HAP-1 (cell line): ENCODE data around the gene RIGI.

Experiments used
- DNase-seq, 2 experiments: peaks; one replicate each; pipeline ENCODE4 v3.0.0-alpha.2; 2016 to 2020; ENCODE audit warnings: low spot score in 2 of 2
- H3K27me3 ChIP-seq: fragments of 250-450 bp; sonication (Bioruptor Pico); 2 replicates; pipeline ENCODE4 v1.5.1; 2020; ENCODE audit warnings: low read depth, mild to moderate bottlenecking, moderate library complexity
- H3K36me3 ChIP-seq: fragments of 250-450 bp; sonication (Bioruptor Pico); replicated peaks from 2 replicates; pipeline ENCODE4 v1.5.1; 2020; ENCODE audit warnings: mild to moderate bottlenecking
- H3K4me1 ChIP-seq: fragments of 250-450 bp; sonication (Bioruptor Pico); 2 replicates; pipeline ENCODE4 v1.5.1; 2020; ENCODE audit warnings: mild to moderate bottlenecking
- H3K4me3 ChIP-seq: fragments of 250-450 bp; sonication (Bioruptor Pico); 2 replicates; pipeline ENCODE4 v1.5.1; 2020; ENCODE audit warnings: mild to moderate bottlenecking, moderate library complexity
- H3K9me3 ChIP-seq: fragments of 250-450 bp; sonication (Bioruptor Pico); 2 replicates; pipeline ENCODE4 v1.5.1; 2020; ENCODE audit warnings: mild to moderate bottlenecking, moderate library complexity
- in situ Hi-C: fragments of 300-500 bp; cut with MboI; formaldehyde crosslinking; loops from 3 replicates; pipeline ENCODE4 v1.14.3; 2020; ENCODE audit warnings: low sequenced_read_pairs, inconsistent platforms, mixed read lengths

The RIGI gene

GRCh38 chr9:32516241-32516640, 9.8 kb downstream of the RIGI start:
- no peaks in the 10 kb centered on the region for H3K4me1 ChIP-seq
- H3K4me3 ChIP-seq = no peak overlapping the region
- DNase-seq = no peak
- peaks cover 10% of the 10 kb centered on the region for H3K9me3 ChIP-seq
- H3K27me3 ChIP-seq = no peaks in the 10 kb centered on the region
- in situ Hi-C loops = no loop called here
- H3K36me3 ChIP-seq = no peaks in the 10 kb centered on the region

GRCh38 chr9:32508728-32509127, 17.3 kb downstream of the RIGI start:
- no peaks in the 10 kb centered on the region for H3K9me3 ChIP-seq
- no peak for DNase-seq
- no peak overlapping the region for H3K4me3 ChIP-seq
- in situ Hi-C loops = no loop called here
- H3K36me3 ChIP-seq = no peaks in the 10 kb centered on the region
- no peaks in the 10 kb centered on the region for H3K4me1 ChIP-seq
- no peaks in the 10 kb centered on the region for H3K27me3 ChIP-seq

- DNase-seq = no peak
Observed at GRCh38 chr9:32503008-32503407, 23.0 kb downstream of the RIGI start.

GRCh38 chr9:32502464-32502863, 23.5 kb downstream of the RIGI start:
- Histone ChIP-seq H3K4me3 (no peak overlapping the region), H3K4me1 (no peaks in the 10 kb centered on the region), H3K9me3 (no peaks in the 10 kb centered on the region), H3K36me3 (no peaks in the 10 kb centered on the region), H3K27me3 (no peaks in the 10 kb centered on the region)
- DNase-seq = no peak
- in situ Hi-C loops = no loop called here

More at GRCh38 chr9:32503008-32503407, 23.0 kb downstream of the RIGI start:
- Histone ChIP-seq H3K36me3 (no peaks in the 10 kb centered on the region), H3K9me3 (no peaks in the 10 kb centered on the region), H3K4me1 (no peaks in the 10 kb centered on the region), H3K27me3 (no peaks in the 10 kb centered on the region), H3K4me3 (no peak overlapping the region)
- in situ Hi-C loops = no loop called here

- no peak overlapping the region for H3K4me3 ChIP-seq
- in situ Hi-C loops = no loop called here
- no peaks in the 10 kb centered on the region for H3K36me3 ChIP-seq
- no peaks in the 10 kb centered on the region for H3K9me3 ChIP-seq
- no peak for DNase-seq
- no peaks in the 10 kb centered on the region for H3K27me3 ChIP-seq
- no peaks in the 10 kb centered on the region for H3K4me1 ChIP-seq
Observed at GRCh38 chr9:32501868-32502267, 24.1 kb downstream of the RIGI start.

- Histone ChIP-seq H3K9me3 (no peaks in the 10 kb centered on the region), H3K4me3 (no peak overlapping the region), H3K4me1 (no peaks in the 10 kb centered on the region), H3K27me3 (no peaks in the 10 kb centered on the region), H3K36me3 (no peaks in the 10 kb centered on the region)
- in situ Hi-C loops = no loop called here
- DNase-seq = no peak
Observed at GRCh38 chr9:32500768-32501167, 25.2 kb downstream of the RIGI start.

GRCh38 chr9:32497921-32498320, 28.1 kb downstream of the RIGI start:
- in situ Hi-C loops = no loop called here
- Histone ChIP-seq H3K9me3 (no peaks in the 10 kb centered on the region), H3K4me1 (no peaks in the 10 kb centered on the region), H3K36me3 (no peaks in the 10 kb centered on the region), H3K4me3 (no peak overlapping the region), H3K27me3 (no peaks in the 10 kb centered on the region)
- no peak for DNase-seq

- in situ Hi-C loops = no loop called here
- no peaks in the 10 kb centered on the region for H3K9me3 ChIP-seq
- no peak overlapping the region for H3K4me3 ChIP-seq
- no peaks in the 10 kb centered on the region for H3K36me3 ChIP-seq
- no peaks in the 10 kb centered on the region; the same call in 1 of the 2 replicates for H3K4me1 ChIP-seq
- peak in 1 of 2 experiments; percentile 11 for DNase-seq
- H3K27me3 ChIP-seq = no peaks in the 10 kb centered on the region
Observed at GRCh38 chr9:32490601-32491000, 35.4 kb downstream of the RIGI start.

- Histone ChIP-seq H3K36me3 (no peaks in the 10 kb centered on the region), H3K9me3 (no peaks in the 10 kb centered on the region), H3K27me3 (no peaks in the 10 kb centered on the region), H3K4me1 (no peaks in the 10 kb centered on the region; the same call in 1 of the 2 replicates), H3K4me3 (no peak overlapping the region)
- DNase-seq = no peak
- in situ Hi-C loops = no loop called here
Observed at GRCh38 chr9:32487981-32488380, 38.0 kb downstream of the RIGI start.

- H3K4me1 ChIP-seq = no peaks in the 10 kb centered on the region; the same call in 1 of the 2 replicates
- H3K27me3 ChIP-seq = no peaks in the 10 kb centered on the region
- H3K36me3 ChIP-seq = no peaks in the 10 kb centered on the region
- H3K9me3 ChIP-seq = no peaks in the 10 kb centered on the region
- no peak for DNase-seq
- in situ Hi-C loops = no loop called here
- no peak overlapping the region for H3K4me3 ChIP-seq
Observed at GRCh38 chr9:32486839-32487562, 39.0 kb downstream of the RIGI start.

GRCh38 chr9:32483343-32483742, 42.7 kb downstream of the RIGI start:
- Histone ChIP-seq H3K4me1 (no peaks in the 10 kb centered on the region), H3K36me3 (no peaks in the 10 kb centered on the region)

More at GRCh38 chr9:32483343-32483742, 42.7 kb downstream of the RIGI start:
- no peaks in the 10 kb centered on the region for H3K9me3 ChIP-seq
- H3K27me3 ChIP-seq = no peaks in the 10 kb centered on the region
- no peak for DNase-seq
- in situ Hi-C loops = no loop called here
- H3K4me3 ChIP-seq = no peak overlapping the region
